Tibial nerve (tissue), 3 donors: ENCODE data around the gene RGS17.

ENCODE experiments used
- POLR2A ChIP-seq, 2 donors: fragments of 450-650 bp; IDR thresholded peaks; one replicate each; pipeline ENCODE4 v1.6.1; 2017; ENCODE audit warnings: antibody characterized with exemption in 2 of 2, mild to moderate bottlenecking in 2 of 2, moderate library complexity in 2 of 2
- TF ChIP-seq, protein P1 (sequence below), 5 experiments: fragments of 200-600 bp in 3 of 5; fragments of 450-650 bp in 2 of 5; sonication (generic) in 3 of 5; IDR thresholded peaks; one replicate each; pipeline ENCODE4 v1.5.1; 2016 to 2019; ENCODE audit warnings: antibody characterized with exemption in 5 of 5, mild to moderate bottlenecking in 3 of 5, moderate library complexity in 2 of 5

DNA sequence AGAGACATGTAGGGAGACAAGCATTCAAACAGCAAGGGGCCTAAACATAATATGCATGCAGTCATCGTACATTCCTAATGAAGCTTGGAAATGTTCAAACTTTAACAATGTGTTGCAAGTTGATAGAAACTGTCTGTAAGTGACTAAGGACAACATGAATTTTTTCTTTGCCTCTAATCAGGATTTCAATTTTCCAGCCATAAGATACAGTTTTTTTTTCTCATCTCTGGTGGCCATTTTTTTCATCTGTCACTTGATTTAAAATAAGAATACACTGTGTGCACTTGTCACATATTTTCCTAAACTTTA, 106.4 kb downstream of the RGS17 start:
- TF ChIP-seq, protein P1, sequence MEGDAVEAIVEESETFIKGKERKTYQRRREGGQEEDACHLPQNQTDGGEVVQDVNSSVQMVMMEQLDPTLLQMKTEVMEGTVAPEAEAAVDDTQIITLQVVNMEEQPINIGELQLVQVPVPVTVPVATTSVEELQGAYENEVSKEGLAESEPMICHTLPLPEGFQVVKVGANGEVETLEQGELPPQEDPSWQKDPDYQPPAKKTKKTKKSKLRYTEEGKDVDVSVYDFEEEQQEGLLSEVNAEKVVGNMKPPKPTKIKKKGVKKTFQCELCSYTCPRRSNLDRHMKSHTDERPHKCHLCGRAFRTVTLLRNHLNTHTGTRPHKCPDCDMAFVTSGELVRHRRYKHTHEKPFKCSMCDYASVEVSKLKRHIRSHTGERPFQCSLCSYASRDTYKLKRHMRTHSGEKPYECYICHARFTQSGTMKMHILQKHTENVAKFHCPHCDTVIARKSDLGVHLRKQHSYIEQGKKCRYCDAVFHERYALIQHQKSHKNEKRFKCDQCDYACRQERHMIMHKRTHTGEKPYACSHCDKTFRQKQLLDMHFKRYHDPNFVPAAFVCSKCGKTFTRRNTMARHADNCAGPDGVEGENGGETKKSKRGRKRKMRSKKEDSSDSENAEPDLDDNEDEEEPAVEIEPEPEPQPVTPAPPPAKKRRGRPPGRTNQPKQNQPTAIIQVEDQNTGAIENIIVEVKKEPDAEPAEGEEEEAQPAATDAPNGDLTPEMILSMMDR (IDR thresholded peaks at IDR 0.05), result no peak
- no peak for TF ChIP-seq POLR2A (IDR thresholded peaks at IDR 0.05)
